ENCODE results near the gene HOXA5.

The HOXA5 gene

GRCh38 chr7:27116031-27116961 lies 27.2 kb downstream of the HOXA5 start:
- no peak for DNase-seq

GRCh38 chr7:27115221-27116026 lies 28.1 kb downstream of the HOXA5 start:
- DNase-seq: no peak

- no peak for DNase-seq
These were observed 28.6 kb downstream of the HOXA5 start for GRCh38 chr7:27114881-27115220.

DNA sequence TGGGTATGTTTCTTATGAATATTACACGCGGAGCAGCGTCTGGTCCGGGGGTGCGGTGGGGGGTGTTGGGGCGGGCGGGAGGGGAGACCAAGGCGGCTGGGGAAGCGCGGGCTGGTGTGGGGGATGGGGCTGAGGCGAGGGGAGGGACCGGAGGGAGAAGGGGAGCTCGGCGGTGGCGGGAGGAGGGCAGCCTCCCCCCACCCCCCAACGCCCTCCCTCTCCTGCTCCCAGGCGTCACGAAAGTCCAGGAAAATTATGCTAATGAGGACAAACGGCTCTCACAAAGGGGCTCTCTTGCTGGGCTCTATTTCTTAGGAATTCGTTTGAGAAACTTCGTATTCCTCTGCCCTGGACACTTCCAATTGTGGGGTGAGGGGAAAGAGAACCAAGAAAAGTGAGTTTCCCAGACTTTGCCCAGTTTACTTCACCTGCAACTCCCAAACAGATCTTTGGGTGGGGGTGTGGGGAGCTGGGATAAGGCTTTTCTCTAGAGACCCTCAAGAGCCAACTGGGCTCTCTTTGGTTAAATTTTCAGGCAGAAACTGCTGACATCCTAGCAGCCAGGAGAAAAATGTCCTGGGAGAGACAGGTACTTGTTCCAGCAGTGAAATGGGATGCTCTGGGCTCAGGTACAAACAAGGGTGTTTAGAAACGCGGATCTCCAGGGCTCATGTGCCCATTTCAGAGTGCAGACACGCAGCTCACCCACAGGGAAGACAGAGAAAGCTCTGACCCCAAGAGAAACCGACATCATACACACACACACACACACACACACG lies 29.3 kb downstream of the HOXA5 start:
- no peak for DNase-seq

DNA sequence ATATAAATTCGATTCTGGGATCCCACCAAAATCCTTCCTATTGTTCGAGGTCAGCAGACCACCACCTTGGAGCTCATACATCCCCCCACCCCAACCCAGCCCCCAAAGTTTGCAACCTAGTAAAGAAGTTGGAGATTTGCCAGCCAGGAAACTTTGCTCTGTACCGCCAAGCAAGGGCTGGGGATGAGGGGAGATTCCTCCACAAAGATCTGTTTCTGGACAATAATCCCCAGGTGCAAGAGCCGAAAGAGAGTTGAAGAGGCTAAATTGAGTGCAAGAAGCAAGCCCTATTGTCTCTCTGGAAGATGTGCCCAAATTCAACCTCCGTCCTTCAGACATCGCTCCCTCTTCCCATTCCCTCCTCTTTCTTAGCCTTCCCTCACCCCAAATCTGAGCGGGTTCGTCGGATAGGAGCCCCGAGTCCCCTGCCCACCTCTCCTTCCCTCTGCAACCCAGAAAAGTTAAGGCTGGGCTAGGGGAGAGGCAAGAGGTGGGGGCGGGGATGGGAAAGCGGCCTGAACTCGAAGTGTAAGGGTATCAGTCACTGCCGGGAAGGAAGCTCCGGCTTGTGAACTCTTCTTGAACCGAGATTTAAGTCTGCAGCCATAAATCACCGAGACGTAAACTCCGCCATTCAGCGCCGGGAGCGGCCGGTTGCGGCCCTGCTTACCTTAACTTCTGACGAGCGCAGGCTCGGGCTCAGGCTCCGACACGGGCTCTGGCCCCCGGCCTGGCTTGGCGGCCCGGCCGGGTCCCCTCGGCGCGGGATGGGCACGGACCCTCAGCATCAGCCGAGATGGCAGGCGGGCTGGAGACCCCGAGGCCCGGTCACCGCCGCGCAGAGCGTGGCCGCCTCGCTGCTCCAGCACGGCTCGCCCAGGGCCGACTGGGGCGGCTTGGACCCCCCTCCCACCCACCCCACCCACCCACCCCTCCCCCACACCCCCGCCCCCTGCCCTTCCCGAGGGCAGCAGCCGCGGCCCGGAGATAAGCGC lies 30.2 kb downstream of the HOXA5 start:
- no peak for DNase-seq

DNA sequence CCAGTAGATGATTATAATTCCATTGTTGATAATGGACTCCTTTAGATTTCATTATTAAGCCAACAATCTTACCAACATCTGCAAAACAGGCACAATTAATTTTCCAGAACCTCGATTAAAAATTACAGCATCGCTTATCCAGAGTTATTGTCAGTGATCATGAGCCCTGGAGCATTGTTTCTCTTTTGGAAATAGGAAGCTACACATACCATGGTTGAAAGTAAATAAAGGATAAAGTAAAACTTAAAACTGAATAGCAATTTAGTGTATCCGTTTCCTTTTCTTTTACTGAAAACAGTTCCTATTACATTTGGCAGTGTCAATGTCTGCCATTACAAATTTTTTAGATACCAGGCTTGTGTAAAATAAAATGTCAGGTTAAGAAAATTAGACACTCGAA lies 31.1 kb downstream of the HOXA5 start:
- no peak for DNase-seq

DNA sequence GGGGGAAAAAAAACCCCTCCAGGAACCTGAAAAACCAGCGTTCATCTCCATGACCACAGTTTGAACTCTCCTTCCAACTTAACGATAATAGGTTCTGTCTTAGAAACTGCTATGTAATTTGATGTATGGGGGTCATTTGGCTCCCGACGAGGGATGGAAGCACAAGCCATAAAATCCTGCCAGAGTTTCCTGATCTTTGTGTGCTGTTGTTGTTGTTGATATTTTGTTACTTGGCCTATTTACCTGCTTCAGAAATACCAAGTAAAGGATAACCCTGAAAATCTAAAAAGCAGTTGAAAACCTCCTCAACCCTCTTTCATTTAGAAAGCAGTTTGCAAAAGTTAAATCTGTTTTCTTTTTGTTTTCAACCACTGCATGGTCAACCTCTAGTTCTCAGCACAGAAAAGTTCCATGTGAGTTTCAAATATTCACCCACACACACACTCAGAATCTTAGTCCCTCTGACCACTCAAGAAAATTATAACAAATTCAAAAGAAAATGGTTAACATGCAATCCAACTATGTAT lies 31.7 kb downstream of the HOXA5 start:
- no peak for DNase-seq

DNA sequence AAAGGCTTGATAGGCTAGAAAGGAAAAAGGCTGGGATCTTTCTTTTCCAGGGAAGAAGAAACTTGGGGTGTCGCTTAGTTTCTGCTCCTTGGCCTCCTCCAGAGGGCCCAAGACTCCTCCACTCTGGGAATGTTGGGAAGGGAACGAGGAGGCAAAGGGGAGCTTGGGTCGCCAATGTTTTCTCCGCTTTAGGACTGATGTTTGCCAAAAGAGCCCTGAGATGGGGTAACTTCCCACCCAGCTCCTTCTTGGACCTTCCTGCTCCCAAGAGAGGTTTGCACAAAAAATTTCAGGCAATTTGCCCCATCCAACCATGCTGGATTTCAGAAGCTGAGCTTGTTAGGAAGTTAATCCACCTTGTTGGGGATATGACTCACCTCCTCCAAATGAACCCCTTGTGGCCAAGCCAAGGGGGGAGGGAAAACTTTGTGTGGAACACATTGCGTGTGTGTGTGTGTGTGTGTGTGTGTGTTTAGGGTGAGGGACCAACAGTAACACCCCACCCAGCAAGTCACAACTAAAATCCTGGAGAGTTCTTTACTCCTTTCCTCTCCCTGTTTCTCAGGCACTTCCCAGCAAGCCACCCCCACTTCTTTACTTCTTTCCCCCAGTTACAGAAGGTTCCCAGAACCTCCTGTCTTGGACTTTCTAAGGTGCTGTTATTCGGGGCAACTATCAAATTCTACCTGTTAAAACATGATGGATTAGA lies 32.3 kb downstream of the HOXA5 start:
- no peak for DNase-seq

DNA sequence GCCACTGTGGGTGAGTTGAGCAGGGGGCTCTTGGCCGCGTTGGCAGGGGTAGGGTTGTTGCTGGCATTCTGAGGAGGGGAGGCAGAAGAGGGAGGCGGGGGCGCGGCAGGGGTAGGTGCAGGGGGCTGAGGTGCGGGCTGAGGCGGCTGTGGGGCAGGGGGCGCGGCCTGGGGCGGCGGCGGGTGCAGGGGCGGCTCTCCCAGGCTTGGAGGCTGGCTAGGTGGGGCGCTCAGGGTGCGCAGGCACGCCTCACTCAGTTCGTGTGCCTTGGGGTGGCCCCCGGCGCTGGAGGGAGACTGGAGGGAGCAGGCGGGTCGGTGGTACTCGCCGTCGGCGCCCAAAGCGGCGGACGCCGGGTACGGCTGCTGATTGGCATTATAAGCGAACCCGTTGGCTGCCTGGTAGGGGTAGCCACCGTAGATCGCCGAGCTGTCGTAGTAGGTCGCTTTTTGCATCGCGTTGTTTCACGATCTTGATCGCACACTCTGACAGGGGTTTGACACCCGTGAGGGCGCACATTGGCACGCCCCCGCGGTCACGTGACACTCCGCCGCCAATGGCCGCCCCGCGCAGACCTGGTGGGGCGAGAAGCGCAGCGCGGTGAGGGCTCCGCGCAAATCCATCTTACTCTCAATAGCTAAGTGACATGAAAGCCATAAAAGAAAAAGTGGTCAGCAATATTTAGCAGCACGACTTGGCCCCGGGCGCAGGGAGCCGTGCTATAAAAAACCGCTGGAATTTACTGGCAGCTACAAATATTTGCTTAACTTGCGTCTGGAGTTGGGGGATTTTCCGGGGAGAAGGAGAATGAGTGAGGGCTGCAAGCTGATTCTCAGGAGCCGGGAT lies 33.1 kb downstream of the HOXA5 start:
- DNase-seq: no peak

DNA sequence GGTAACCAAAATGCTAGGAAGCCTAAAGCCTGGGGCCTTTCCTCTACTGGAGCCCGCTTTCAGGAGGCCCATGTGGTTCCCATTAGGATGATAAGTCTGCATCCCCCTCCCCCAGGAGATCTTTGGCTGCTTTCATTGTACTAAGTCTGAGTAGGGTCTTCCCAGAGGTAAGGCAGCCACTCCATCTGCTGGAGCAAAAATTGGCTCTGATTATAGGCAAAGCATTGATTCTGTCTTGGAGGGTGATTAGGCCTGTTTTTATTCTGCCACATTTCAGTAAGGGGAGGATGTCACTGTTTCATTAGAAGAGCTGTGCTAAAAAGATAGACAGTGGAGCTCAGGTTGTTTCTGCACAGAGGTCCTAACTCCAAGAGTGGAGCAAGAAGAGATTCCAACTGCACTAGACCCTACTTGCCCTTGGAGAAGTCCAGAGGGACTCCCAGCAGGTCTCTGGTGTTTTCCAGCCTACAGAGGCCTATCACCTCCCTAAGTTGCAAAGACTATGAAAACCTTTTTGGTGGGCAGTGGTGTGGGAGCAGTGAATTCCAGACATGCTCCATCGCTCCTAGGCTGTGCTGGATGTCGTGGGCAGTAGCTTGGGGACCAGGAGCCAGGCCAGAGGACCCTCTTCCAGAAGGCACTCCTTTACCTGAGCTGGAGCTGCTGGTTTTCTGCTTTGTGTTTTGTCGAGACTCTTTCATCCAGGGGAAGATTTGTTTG lies 33.9 kb downstream of the HOXA5 start:
- DNase-seq: no peak

DNA sequence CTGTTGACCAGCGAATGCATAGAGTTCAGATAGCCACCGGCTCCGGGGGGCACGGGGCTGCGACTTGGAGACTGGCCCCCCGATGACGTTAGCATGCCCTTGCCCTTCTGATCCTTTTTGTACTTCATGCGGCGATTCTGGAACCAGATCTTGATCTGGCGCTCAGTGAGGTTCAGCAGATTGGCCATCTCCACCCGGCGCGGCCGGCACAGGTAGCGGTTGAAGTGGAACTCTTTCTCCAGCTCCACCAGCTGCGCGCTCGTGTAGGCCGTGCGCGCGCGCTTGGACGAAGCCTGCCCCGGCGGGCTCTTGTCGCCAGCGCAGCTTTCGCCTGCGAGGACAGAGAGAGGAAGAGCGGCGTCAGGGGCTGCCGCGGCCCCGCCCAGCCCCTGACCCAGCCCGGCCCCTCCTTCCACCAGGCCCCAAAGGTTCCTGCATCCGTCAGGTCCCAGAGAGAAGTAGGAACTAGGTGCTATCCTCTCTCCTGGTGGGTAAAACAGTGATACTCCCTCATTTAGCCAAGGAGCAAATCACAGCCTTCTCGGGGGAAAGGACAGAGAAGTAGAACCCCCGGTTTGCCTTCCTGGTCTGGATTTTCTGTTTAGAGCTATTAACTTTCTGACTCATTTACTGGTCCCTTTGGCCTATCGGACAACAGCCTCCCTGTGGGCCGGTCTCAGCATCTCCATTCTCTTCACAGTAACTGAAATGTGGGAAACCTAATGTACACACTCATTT lies 34.9 kb downstream of the HOXA5 start:
- DNase-seq: no peak

DNA sequence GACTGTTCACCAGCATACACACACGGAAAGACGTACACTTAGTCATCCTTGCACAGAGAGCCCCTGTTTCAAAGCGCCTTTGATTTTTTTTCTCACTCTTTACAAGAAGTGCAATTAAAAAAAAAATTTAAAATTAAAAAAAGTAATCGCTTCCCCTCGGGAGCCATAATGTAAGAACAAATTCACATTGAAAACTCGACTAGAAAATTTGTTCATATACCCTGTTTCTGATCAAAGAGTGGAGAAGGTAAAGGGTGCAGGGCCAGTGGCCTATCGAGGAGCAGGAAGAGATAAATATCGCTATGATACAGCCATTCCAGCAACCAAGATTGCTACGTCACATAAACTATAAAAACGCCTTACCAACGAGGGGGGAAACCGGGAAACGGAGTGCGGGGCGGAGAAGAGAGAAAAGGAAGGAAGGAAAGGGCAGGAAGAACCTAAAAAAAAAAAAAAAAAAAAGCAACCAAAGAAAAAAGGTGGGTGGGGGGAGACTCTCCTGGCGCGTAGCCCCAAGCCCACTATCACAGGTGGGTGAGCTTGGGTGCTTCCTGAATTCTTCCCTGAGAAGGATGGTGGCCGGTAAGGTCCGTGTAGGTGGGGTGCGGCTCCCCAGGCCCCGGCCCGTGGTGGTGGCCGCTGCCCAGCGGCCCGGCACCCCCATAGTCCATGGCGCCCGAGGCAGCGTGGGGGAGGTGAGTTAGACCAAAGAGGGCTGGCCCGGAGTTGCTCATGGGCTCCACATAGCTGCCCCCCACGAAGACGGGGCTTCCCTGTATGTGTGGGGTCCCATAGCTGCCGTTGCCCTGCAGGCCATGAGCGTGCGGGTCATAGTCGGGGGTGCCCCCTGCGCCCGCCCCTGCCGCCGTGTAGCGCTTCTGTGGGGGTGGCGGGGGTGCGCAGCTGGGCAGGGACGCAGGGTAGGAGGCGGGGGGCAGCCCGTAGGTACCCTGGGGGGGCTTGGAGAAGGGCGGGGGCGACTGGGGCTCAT lies 35.8 kb downstream of the HOXA5 start:
- no peak for DNase-seq

DNA sequence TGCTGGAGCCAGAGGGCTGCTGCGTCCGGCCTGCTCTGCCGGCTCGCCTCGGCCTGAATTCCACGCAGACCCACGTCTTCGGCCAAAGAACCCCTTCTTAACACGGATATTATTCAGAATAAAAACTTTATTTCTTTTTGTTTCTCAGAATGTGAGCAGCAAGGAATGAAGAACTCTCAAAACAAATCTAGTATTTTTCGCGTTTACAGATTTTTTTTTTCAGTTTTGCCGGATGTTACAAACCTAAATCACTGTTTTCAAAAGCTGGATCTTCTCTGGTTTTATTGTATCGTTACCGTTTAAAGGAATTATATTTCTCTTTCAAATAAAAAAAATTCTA lies 36.6 kb downstream of the HOXA5 start:
- no peak for DNase-seq

DNA sequence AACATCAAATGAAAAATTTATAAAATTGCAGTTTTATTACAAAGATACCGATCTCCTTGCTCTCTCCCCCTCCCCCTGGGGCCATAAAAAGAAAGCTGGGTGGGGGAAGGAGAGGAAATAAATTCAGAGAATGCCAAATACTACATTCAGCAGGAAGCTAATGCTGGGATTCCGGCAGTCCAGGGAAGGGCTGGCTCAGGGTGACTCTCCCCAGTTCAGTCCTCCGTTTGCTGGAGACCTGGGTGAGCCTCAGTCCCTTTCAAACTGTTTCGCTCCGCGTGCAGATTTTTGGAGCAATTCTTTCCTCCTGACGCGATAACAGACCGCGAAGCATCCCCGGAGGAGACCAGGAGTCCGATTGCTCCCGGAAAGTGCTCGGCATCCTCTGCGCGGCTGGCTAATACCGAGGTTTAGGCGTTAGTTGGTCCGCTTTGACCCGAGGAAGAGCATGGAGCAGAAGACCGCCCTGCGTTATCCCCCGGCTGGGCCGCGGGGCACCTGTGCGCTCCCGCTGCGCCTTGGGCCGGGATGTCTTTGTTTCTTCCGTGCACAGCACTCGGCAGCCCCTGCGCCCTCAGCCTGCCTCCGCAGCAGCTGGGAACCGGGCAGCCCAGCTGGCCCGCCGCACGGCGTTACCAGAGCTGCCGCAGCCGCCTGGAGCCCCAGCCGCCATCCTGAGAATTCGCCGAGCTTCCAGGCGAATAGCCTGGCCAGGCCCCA lies 37.1 kb downstream of the HOXA5 start:
- no peak for DNase-seq

DNA sequence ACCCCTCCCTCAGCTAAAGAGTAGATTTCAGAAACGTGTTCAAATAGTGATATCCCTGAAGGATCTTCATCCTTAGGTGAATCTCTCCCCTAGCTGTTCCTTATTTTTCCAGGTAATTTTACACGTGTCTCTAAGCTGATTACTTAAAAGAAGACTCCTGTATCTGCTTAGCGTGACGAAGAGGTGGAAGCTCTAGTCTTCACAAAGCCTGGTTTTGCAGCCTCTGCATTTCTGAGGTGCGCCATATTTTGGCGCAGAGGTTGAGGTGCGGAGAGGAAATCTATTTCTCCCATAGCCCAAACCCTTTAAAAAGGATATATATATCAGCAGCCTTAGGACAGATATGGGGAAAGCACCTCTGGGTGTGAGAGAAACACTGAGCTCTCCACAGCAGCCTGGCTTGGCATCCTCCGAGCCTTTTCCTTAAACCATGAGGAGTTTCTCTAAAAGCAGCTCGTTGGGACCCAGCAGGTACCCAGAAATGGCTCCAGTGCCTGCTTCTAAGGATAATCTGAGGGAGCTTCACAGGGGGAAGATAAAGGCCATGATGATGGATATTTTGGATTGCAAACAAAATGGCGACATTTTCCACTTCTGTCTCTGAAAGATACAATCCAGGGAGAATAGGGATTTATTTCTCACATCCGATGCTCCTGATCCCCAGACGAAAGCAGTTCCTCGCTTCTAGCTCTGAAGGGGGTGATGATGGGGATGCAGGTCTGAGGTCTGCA lies 38.0 kb downstream of the HOXA5 start:
- no peak for DNase-seq

Measured in stimulated activated naive CD4-positive, alpha-beta T cell (primary cell).